GM23248 (cell line): ENCODE measurements around the gene NHLRC1.
"Not testable (repeated sequence)": the region's sequence is repeated elsewhere in the genome, so short reads cannot be mapped to it uniquely, and the experiment has no call there.

Source experiments
- EZH2 ChIP-seq: fragments of 200-600 bp; sonication (generic); IDR thresholded peaks from 2 replicates; pipeline ENCODE4 v1.6.1; 2018; ENCODE audit warnings: antibody characterized with exemption, mild to moderate bottlenecking; ENCODE audit not compliant: insufficient read depth, poor library complexity, severe bottlenecking
- EZH2phosphoT487 ChIP-seq: fragments of 200-600 bp; sonication (generic); IDR thresholded peaks from 2 replicates; pipeline ENCODE4 v1.6.1; 2018; ENCODE audit warnings: antibody characterized with exemption, moderate library complexity, mild to moderate bottlenecking, low read depth; ENCODE audit not compliant: insufficient read depth

DNA sequence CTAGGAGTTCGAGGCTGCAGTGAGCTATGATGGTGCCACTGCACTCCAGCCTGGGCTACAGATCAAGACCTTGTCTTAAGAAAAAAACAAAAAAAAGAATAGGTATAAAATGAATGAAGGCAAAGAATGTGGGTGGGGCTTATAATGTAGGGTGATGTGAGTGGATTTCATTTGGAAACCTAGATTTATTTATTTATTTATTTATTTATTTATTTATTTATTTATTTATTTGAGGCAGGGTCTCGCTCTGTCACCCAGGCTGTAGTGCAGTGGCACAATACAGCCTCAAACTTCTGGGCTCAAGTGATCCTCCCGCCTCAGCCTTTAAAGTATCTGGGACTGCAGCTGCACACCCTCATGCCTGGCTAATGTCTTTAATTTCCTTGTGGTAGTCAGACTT lies 28.9 kb upstream of the NHLRC1 start:
- not testable (repeated sequence) for TF ChIP-seq EZH2, EZH2phosphoT487
